IMR-90 (cell line): Measurements from ENCODE around the gene CLPSL2.

Experiments used
- CTCF ChIP-seq: conservative IDR thresholded peaks from 2 replicates; pipeline ENCODE4 v1.5.1; 2012; ENCODE audit warnings: mild to moderate bottlenecking, low read depth, low read length, improper control_type of control experiment
- POLR2A ChIP-seq: IDR thresholded peaks from 2 replicates; pipeline ENCODE4 v1.6.1; 2012; ENCODE audit warnings: mild to moderate bottlenecking, low read depth, low read length

- TF ChIP-seq CTCF (no peak), POLR2A (no peak)
Measured at GRCh38 chr6:35817515-35817914, 41.1 kb downstream of the CLPSL2 start.
